Endothelial cell of umbilical vein (primary cell): Measurements from ENCODE around the gene RPS21.

ENCODE experiments used
- EZH2 ChIP-seq: IDR thresholded peaks from 2 replicates; pipeline ENCODE4 v1.6.1; 2012; ENCODE audit warnings: borderline replicate concordance, low read depth, mild to moderate bottlenecking, moderate library complexity, low read length, inconsistent platforms; ENCODE audit not compliant: severe bottlenecking
- GATA2 ChIP-seq: IDR thresholded peaks from 2 replicates; pipeline ENCODE4 v1.7.0; 2011; ENCODE audit warnings: low read depth, mild to moderate bottlenecking, moderate library complexity, mixed read lengths, low read length; ENCODE audit not compliant: insufficient read length, insufficient read depth
- JUN ChIP-seq: IDR thresholded peaks from 2 replicates; pipeline ENCODE4 v1.6.1; 2011; ENCODE audit warnings: borderline replicate concordance, low read depth; ENCODE audit not compliant: insufficient read length, insufficient read depth
- MYC ChIP-seq: IDR thresholded peaks from one replicate; pipeline ENCODE4 v1.6.1; 2011; ENCODE audit warnings: mild to moderate bottlenecking, low read depth, low read length
- POLR2A ChIP-seq: IDR thresholded peaks from 2 replicates; pipeline ENCODE4 v1.6.1; 2012; ENCODE audit warnings: low read depth, mild to moderate bottlenecking, control low read depth, low read length
- POLR2AphosphoS5 ChIP-seq: IDR thresholded peaks from 2 replicates; pipeline ENCODE4 v1.6.1; 2012; ENCODE audit warnings: low read depth, mild to moderate bottlenecking, control low read depth, low read length, moderate library complexity; ENCODE audit not compliant: insufficient read depth
- TF ChIP-seq, protein P1 (sequence below), 2 donors: IDR thresholded peaks; 1 replicate in 1 of 2; 2 replicates in 1 of 2; pipeline ENCODE4 v1.5.1; 2011; ENCODE audit warnings: low read length in 2 of 2, mild to moderate bottlenecking in 2 of 2, moderate library complexity in 2 of 2, control low read depth in 1 of 2, inconsistent platforms in 1 of 2, low read depth in 1 of 2; ENCODE audit not compliant: insufficient read depth in 1 of 2; ENCODE audit errors: extremely low read depth in 1 of 2
- TF ChIP-seq, protein P2 (sequence below): IDR thresholded peaks from 2 replicates; pipeline ENCODE4 v1.6.1; 2011; ENCODE audit not compliant: insufficient read depth, insufficient read length

DNA sequence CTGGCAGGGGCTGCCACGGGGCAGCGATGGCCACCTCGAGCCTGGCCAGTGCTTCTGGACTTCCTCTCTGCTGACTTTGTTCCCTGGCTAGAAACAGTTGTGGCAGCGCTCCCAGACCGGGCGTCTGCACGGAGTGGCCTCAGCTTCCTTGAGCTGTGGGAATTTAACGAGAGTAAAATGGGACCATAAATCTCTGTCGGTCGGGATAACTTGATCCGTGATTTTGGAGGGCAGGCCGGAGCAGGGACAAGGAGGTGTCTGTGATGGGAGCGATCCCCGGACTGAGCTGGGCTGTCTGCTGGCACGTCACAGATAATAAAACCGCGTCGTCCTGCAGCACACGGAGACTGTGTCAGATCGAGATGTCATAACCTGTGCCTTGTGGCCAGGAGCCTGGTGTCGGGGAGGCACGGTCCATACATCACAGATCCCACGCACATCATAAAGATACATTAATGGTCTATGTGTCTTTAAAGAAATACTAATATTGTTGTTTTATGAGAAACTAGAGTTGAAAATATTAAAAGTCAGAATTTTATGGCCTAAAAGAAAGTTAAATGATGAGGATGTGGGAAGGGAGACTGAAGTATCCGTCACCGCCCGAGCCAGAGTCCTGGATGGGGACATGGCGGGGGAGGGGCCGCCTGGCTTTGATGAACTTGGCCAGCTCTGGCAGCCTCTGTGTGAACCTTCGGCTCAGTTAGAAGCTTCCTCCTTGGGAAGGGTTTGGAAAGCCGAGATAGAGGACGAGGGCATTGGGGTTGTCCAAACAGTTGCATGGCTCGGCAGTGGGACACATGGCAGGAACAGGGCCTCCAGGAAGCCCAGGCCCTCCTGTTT is 47.0 kb downstream of the RPS21 start:
- TF ChIP-seq, protein P1, sequence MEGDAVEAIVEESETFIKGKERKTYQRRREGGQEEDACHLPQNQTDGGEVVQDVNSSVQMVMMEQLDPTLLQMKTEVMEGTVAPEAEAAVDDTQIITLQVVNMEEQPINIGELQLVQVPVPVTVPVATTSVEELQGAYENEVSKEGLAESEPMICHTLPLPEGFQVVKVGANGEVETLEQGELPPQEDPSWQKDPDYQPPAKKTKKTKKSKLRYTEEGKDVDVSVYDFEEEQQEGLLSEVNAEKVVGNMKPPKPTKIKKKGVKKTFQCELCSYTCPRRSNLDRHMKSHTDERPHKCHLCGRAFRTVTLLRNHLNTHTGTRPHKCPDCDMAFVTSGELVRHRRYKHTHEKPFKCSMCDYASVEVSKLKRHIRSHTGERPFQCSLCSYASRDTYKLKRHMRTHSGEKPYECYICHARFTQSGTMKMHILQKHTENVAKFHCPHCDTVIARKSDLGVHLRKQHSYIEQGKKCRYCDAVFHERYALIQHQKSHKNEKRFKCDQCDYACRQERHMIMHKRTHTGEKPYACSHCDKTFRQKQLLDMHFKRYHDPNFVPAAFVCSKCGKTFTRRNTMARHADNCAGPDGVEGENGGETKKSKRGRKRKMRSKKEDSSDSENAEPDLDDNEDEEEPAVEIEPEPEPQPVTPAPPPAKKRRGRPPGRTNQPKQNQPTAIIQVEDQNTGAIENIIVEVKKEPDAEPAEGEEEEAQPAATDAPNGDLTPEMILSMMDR (IDR thresholded peaks at IDR 0.05; ENCODE audit: extremely low read depth in 1 of 2, insufficient read depth in 1 of 2, low read depth in 1 of 2, low read length in 2 of 2): no peak
- TF ChIP-seq POLR2A: no peak
- peak; percentile 60 for TF ChIP-seq EZH2
- no peak for TF ChIP-seq GATA2
- no peak for TF ChIP-seq POLR2AphosphoS5
- TF ChIP-seq MYC: no peak
- TF ChIP-seq JUN: no peak
- TF ChIP-seq, protein P2, sequence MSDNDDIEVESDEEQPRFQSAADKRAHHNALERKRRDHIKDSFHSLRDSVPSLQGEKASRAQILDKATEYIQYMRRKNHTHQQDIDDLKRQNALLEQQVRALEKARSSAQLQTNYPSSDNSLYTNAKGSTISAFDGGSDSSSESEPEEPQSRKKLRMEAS: no peak
